RWPE1 (cell line): ENCODE results near the gene C1QTNF3.

Source experiments
- CTCF ChIA-PET: fragments of 350-600 bp; sonication (Branson Sonifier 250); formaldehyde crosslinking; extraction: SDS; loops from one replicate; lab custom pipeline; 2021; lab: Yijun Ruan, JAX
- POLR2A ChIA-PET: fragments of 400-600 bp; formaldehyde crosslinking; extraction: SDS; loops from one replicate; lab custom pipeline; 2020; ENCODE audit warnings: antibody characterized with exemption; ENCODE audit not compliant: low non-redundant PET; lab: Yijun Ruan, JAX
- DNase-seq: peaks from one replicate; pipeline ENCODE4 v3.0.0; 2012; ENCODE audit warnings: low spot score
- H3K27ac ChIP-seq: fragments of 450-650 bp; 2 replicates; pipeline ENCODE4 v1.5.1; 2017
- TF ChIP-seq, protein P1 (sequence below): fragments of 450-650 bp; conservative IDR thresholded peaks from 2 replicates; pipeline ENCODE4 v1.5.1; 2017; ENCODE audit warnings: low read depth, mild to moderate bottlenecking

C1QTNF3 gene

GRCh38 chr5:34008802-34009201, 34.2 kb downstream of the C1QTNF3 start:
- DNase-seq = no peak
- TF ChIP-seq, protein P1, sequence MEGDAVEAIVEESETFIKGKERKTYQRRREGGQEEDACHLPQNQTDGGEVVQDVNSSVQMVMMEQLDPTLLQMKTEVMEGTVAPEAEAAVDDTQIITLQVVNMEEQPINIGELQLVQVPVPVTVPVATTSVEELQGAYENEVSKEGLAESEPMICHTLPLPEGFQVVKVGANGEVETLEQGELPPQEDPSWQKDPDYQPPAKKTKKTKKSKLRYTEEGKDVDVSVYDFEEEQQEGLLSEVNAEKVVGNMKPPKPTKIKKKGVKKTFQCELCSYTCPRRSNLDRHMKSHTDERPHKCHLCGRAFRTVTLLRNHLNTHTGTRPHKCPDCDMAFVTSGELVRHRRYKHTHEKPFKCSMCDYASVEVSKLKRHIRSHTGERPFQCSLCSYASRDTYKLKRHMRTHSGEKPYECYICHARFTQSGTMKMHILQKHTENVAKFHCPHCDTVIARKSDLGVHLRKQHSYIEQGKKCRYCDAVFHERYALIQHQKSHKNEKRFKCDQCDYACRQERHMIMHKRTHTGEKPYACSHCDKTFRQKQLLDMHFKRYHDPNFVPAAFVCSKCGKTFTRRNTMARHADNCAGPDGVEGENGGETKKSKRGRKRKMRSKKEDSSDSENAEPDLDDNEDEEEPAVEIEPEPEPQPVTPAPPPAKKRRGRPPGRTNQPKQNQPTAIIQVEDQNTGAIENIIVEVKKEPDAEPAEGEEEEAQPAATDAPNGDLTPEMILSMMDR = no peak
- POLR2A ChIA-PET = no interaction called here

GRCh38 chr5:34007621-34008600, 35.1 kb downstream of the C1QTNF3 start, which contains the start of gene AMACR:
Gene AMACR (minus strand): TSS chr5:34008050. CDS start chr5:34008019, 31 bp downstream.
- CTCF ChIA-PET = interaction anchor here (0.5 to 0.6 kb wide), 2 partner anchors 9 to 114 kb away, joined by 3 to 4 read pairs; no protein-coding TSS in a partner anchor
- peak within 1 kb of the TSS; percentile 94 for H3K27ac ChIP-seq
- POLR2A ChIA-PET = no interaction called here
- TF ChIP-seq, protein P1 = no peak
- DNase-seq = peak; percentile 95

More at GRCh38 chr5:34008802-34009201, 34.2 kb downstream of the C1QTNF3 start:
- H3K27ac ChIP-seq = no peak overlapping the region
- CTCF ChIA-PET = interaction anchor here (0.6 kb wide), 1 partner anchor 9 kb away, joined by 4 read pairs; no protein-coding TSS in a partner anchor

GRCh38 chr5:34007201-34007620, 35.8 kb downstream of the C1QTNF3 start:
- ChIA-PET POLR2A (no interaction called here), CTCF (no interaction called here)
- peak overlapping the region; percentile 94 for H3K27ac ChIP-seq
- TF ChIP-seq, protein P1 = no peak
- DNase-seq = peak; percentile 13

DNA sequence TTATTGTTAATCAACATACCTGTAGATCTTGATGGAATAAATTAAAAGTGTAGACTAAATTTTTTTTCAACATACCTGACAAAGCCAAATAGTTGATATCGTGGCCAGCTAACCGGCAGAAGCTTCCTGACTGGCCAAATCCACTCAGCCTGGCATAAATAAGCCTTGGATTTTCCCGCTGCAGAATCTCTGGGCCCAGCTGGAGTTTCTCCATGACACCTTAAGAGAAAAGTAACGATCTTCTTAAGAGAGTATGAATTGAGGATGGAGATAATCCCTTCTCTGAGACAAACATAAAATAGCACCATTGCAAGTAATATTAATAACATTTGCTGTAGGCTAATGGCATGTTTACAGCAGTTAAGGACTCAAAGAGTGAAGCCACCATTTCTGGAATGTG, 37.3 kb downstream of the C1QTNF3 start:
- no peak for DNase-seq
- ChIA-PET POLR2A (no interaction called here), CTCF (interaction anchor here (0.9 kb wide), 1 partner anchor 8 kb away, joined by 3 read pairs; no protein-coding TSS in a partner anchor)
- H3K27ac ChIP-seq = no peak overlapping the region
- TF ChIP-seq, protein P1 = no peak

- TF ChIP-seq, protein P1 = no peak
- no peak overlapping the region for H3K27ac ChIP-seq
- POLR2A ChIA-PET = no interaction called here
- CTCF ChIA-PET = interaction anchor here (0.7 to 0.9 kb wide), 2 partner anchors 8 to 998 kb away, joined by 3 read pairs; no protein-coding TSS in a partner anchor
- DNase-seq = no peak
Measured at GRCh38 chr5:34005211-34005610, 37.8 kb downstream of the C1QTNF3 start.

- H3K27ac ChIP-seq = no peak overlapping the region
- CTCF ChIA-PET = no interaction called here
- TF ChIP-seq, protein P1 = no peak
- POLR2A ChIA-PET = no interaction called here
- DNase-seq = no peak
Measured at GRCh38 chr5:34003941-34004340, 39.1 kb downstream of the C1QTNF3 start.
